ENCODE results near the gene MISP.
"Not testable (repeated sequence)": the region's sequence is repeated elsewhere in the genome, so short reads cannot be mapped to it uniquely, and the experiment has no call there.

The MISP gene

GRCh38 chr19:729564-729963 lies 21.3 kb upstream of the MISP start:
- H3K36me3 ChIP-seq (ENCODE audit: control insufficient read depth, insufficient read depth, low read length): not testable (repeated sequence)

DNA sequence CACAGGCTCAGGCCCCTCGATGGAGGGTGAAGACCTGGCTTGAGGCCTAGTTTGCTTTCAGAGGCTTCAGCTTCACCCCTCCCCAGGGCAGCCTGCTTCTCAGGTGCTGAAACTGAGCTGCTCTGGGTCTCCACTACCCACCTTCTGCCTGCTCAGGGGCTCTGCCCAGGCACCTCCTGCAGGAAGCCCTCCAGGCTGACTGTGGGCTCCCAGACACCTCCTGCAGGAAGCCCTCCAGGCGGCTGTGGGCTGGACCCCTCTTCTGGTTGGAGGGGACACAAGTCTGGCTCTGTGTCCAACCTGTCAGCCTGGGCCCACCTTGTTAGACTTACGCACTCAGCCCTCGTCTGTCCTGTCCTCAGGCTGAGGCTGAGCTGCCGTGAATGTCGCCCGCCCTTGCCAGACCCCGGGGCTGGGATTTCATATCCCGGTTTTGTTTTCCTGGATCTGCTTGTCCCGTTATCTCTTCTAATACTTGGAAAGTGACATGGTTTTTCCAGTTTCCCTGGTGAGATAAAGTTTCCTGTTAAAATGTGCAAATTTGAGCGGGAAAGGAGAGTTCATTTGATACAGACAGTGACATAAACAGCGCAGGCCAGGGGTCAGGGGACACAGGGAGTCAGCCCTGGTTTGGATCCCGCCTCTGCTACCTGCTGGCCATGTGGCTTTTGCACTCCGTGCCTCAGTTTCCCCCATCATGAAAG lies 20.8 kb upstream of the MISP start:
- Histone ChIP-seq H3K4me1 (ENCODE audit: control insufficient read depth, insufficient read depth, low read length) (no peaks in the 10 kb centered on the region), H3K27me3 (ENCODE audit: control insufficient read depth, insufficient read depth, low read length) (no peaks in the 10 kb centered on the region), H3K4me3 (ENCODE audit: low read length) (no peak overlapping the region), H3K9ac (ENCODE audit: low read length) (no peak overlapping the region), H3K9me3 (ENCODE audit: control insufficient read depth, low read length) (no peaks in the 10 kb centered on the region), H3K36me3 (ENCODE audit: control insufficient read depth, insufficient read depth, low read length) (no peaks in the 10 kb centered on the region)

More at GRCh38 chr19:729564-729963, 21.3 kb upstream of the MISP start:
- H3K4me1 ChIP-seq (ENCODE audit: control insufficient read depth, insufficient read depth, low read length); H3K27me3 ChIP-seq (ENCODE audit: control insufficient read depth, insufficient read depth, low read length); H3K9me3 ChIP-seq (ENCODE audit: control insufficient read depth, low read length); H3K9ac ChIP-seq (ENCODE audit: low read length); H3K4me3 ChIP-seq (ENCODE audit: low read length): not testable (repeated sequence)

GRCh38 chr19:731000-731399 lies 19.9 kb upstream of the MISP start:
- Histone ChIP-seq H3K4me1 (ENCODE audit: control insufficient read depth, insufficient read depth, low read length) (no peaks in the 10 kb centered on the region), H3K9ac (ENCODE audit: low read length) (no peak overlapping the region), H3K36me3 (ENCODE audit: control insufficient read depth, insufficient read depth, low read length) (no peaks in the 10 kb centered on the region), H3K4me3 (ENCODE audit: low read length) (no peak overlapping the region), H3K9me3 (ENCODE audit: control insufficient read depth, low read length) (no peaks in the 10 kb centered on the region), H3K27me3 (ENCODE audit: control insufficient read depth, insufficient read depth, low read length) (no peaks in the 10 kb centered on the region)

GRCh38 chr19:732148-733069 lies 18.5 kb upstream of the MISP start:
- H3K36me3 ChIP-seq (ENCODE audit: control insufficient read depth, insufficient read depth, low read length): no peaks in the 10 kb centered on the region
- no peaks in the 10 kb centered on the region for H3K27me3 ChIP-seq (ENCODE audit: control insufficient read depth, insufficient read depth, low read length)
- no peaks in the 10 kb centered on the region for H3K4me1 ChIP-seq (ENCODE audit: control insufficient read depth, insufficient read depth, low read length)
- H3K9me3 ChIP-seq (ENCODE audit: control insufficient read depth, low read length): no peaks in the 10 kb centered on the region
- H3K9ac ChIP-seq (ENCODE audit: low read length): no peak overlapping the region
- H3K4me3 ChIP-seq (ENCODE audit: low read length): no peak overlapping the region

- no peaks in the 10 kb centered on the region for H3K36me3 ChIP-seq (ENCODE audit: control insufficient read depth, insufficient read depth, low read length)
- H3K9ac ChIP-seq (ENCODE audit: low read length): no peak overlapping the region
- peaks cover 19% of the 10 kb centered on the region for H3K4me1 ChIP-seq (ENCODE audit: control insufficient read depth, insufficient read depth, low read length)
- no peaks in the 10 kb centered on the region for H3K9me3 ChIP-seq (ENCODE audit: control insufficient read depth, low read length)
- H3K4me3 ChIP-seq (ENCODE audit: low read length): no peak overlapping the region
- no peaks in the 10 kb centered on the region for H3K27me3 ChIP-seq (ENCODE audit: control insufficient read depth, insufficient read depth, low read length)
Observed at GRCh38 chr19:734716-735115, 16.2 kb upstream of the MISP start.

- Histone ChIP-seq H3K27me3 (ENCODE audit: control insufficient read depth, insufficient read depth, low read length) (no peaks in the 10 kb centered on the region), H3K9me3 (ENCODE audit: control insufficient read depth, low read length) (no peaks in the 10 kb centered on the region), H3K9ac (ENCODE audit: low read length) (no peak overlapping the region), H3K4me3 (ENCODE audit: low read length) (no peak overlapping the region), H3K36me3 (ENCODE audit: control insufficient read depth, insufficient read depth, low read length) (peaks cover 3% of the 10 kb centered on the region), H3K4me1 (ENCODE audit: control insufficient read depth, insufficient read depth, low read length) (peaks cover 22% of the 10 kb centered on the region)
Observed at GRCh38 chr19:736125-736524, 14.8 kb upstream of the MISP start.

DNA sequence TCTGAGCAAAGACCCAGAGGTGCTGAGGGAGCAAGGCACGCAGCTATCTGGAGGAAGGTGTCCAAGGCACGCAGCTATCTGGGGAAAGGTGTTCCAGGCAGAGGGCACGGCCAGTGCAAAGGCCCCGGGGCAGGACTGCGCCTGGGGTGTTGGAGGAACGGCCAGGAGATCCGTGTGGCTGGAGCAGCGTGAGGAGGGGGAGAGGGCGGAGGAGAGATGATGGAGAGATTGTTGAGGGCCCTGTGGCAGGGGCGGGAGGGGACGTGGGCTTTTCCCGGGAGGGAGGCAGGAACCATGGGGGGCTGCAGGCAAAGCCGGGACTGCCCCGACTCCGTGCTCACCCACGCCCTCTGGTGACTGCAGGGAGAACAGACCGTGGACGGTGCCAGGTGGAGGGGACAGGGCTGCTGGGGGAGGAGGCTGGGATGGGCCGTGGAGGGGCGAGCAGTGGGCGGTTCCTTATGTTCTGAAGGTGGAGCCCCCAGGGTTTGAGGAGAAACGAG lies 13.3 kb upstream of the MISP start:
- Histone ChIP-seq H3K27me3 (ENCODE audit: control insufficient read depth, insufficient read depth, low read length) (no peaks in the 10 kb centered on the region), H3K9me3 (ENCODE audit: control insufficient read depth, low read length) (no peaks in the 10 kb centered on the region), H3K36me3 (ENCODE audit: control insufficient read depth, insufficient read depth, low read length) (peaks cover 3% of the 10 kb centered on the region), H3K4me3 (ENCODE audit: low read length) (no peak overlapping the region), H3K4me1 (ENCODE audit: control insufficient read depth, insufficient read depth, low read length) (peaks cover 22% of the 10 kb centered on the region), H3K9ac (ENCODE audit: low read length) (no peak overlapping the region)

- Histone ChIP-seq H3K4me3 (ENCODE audit: low read length) (no peak overlapping the region), H3K9me3 (ENCODE audit: control insufficient read depth, low read length) (no peaks in the 10 kb centered on the region), H3K4me1 (ENCODE audit: control insufficient read depth, insufficient read depth, low read length) (peaks cover 32% of the 10 kb centered on the region), H3K27me3 (ENCODE audit: control insufficient read depth, insufficient read depth, low read length) (no peaks in the 10 kb centered on the region), H3K36me3 (ENCODE audit: control insufficient read depth, insufficient read depth, low read length) (peaks cover 3% of the 10 kb centered on the region), H3K9ac (ENCODE audit: low read length) (no peak overlapping the region)
Observed at GRCh38 chr19:738509-739128, 12.3 kb upstream of the MISP start.

DNA sequence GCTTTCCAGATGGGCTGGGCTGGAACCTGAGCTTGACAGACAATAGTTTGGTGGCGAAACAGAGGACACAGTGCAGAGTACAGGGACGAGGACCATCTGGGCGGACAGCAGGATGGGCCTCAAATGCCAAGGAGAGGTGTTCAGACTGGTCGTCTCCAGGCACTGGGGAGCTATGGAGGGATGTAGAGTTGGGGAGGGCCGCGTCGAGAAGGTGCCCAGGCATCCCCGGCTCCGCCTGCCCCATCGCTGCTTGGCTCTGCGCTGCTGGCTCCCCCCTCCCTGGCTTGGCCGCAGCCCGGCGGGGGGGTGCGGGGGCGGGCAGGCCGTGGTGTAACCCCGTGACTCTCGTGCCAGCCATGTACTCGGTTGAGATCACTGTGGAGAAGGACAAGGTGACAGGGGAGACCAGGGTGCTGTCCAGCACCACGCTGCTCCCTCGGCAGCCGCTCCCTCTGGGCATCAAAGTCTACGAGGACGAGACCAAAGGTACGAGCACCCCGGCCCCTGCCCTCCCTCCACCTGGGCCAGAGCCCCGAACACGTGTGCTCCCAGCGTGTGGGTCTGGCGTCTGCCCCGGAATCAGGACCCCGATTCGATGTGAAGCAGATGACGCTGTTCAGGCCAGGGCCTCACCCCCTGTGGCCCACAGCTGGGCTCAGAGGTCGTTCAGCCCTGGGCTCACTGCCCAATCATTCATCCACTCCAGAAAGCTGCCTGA lies 10.8 kb upstream of the MISP start:
- H3K9ac ChIP-seq (ENCODE audit: low read length): no peak overlapping the region
- H3K4me3 ChIP-seq (ENCODE audit: low read length): no peak overlapping the region
- no peaks in the 10 kb centered on the region for H3K27me3 ChIP-seq (ENCODE audit: control insufficient read depth, insufficient read depth, low read length)
- H3K36me3 ChIP-seq (ENCODE audit: control insufficient read depth, insufficient read depth, low read length): peaks cover 3% of the 10 kb centered on the region
- no peaks in the 10 kb centered on the region for H3K9me3 ChIP-seq (ENCODE audit: control insufficient read depth, low read length)
- H3K4me1 ChIP-seq (ENCODE audit: control insufficient read depth, insufficient read depth, low read length): peaks cover 38% of the 10 kb centered on the region

DNA sequence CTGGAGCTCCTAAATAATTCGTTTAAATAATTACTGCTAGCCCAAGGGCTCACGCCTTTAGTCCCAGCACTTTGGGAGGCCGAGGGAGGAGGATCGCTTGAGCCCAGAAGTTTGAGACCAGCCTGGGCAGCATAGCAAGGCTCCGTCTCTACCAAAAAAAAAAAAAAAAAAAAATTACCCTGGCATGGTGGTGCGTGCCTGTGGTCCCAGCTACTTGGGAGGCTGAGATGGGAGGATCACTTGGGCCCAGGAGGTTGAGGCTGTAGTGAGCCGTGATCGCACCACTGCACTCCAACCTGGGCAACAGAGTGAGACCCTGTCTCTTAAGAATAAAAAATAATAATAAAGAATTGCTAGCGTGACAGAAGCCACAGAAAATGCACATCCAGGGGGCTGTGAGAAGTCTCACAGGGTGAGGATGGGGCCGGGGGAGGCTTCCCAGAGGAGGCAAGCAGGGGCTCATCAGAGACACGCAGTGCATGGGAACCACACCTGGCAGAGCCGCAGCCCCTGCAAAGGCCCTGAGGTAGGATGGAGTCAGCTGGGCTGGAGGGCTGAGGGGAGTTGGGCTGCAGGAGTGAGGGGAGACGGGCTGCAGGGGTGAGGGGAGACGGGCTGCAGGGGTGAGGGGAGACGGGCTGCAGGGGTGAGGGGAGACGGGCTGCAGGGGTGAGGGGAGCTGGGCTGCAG lies 10.0 kb upstream of the MISP start:
- H3K36me3 ChIP-seq (ENCODE audit: control insufficient read depth, insufficient read depth, low read length); H3K9ac ChIP-seq (ENCODE audit: low read length); H3K4me3 ChIP-seq (ENCODE audit: low read length); H3K27me3 ChIP-seq (ENCODE audit: control insufficient read depth, insufficient read depth, low read length); H3K9me3 ChIP-seq (ENCODE audit: control insufficient read depth, low read length): not testable (repeated sequence)
- H3K4me1 ChIP-seq (ENCODE audit: control insufficient read depth, insufficient read depth, low read length): peaks cover 39% of the 10 kb centered on the region

DNA sequence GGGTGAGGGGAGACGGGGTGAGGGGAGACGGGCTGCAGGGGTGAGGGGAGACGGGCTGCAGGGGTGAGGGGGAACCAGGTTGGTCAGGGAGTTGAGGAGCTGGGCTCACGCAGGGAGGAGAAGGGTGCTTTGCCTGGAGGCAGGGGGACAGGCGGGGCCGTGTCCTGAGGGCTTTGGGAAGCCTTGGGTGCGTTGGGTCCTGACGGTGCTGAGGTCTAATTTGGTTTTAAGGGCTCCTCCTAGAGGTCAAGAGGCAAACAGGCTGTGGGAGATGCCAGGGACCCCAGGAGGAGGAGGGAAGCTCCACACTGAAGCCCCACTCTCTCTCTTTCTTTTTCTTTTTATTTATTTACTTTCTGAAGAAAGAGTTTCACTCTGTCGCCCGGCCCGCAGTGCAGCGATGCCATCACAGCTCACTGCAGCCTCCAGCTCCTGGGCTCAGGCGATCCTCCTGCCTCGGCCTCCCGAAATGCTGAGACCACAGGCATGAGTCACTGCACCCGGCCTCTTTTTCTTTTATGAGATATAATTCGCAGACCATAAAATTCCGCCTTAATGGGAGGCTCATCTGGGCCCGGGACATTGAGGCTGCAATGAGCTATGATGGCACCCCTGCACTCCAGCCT lies 9.3 kb upstream of the MISP start:
- peaks cover 39% of the 10 kb centered on the region for H3K4me1 ChIP-seq (ENCODE audit: control insufficient read depth, insufficient read depth, low read length)
- peaks cover 3% of the 10 kb centered on the region for H3K36me3 ChIP-seq (ENCODE audit: control insufficient read depth, insufficient read depth, low read length)

More for the DNA sequence above, 9.3 kb upstream of the MISP start:
- no peaks in the 10 kb centered on the region for H3K27me3 ChIP-seq (ENCODE audit: control insufficient read depth, insufficient read depth, low read length)
- H3K9me3 ChIP-seq (ENCODE audit: control insufficient read depth, low read length): no peaks in the 10 kb centered on the region
- H3K4me3 ChIP-seq (ENCODE audit: low read length): no peak overlapping the region
- H3K9ac ChIP-seq (ENCODE audit: low read length): no peak overlapping the region
